Liver (tissue), 9 donors: ENCODE data around the gene ZNF485. TPM values are rescaled to one million over a fixed set of nuclear protein-coding genes. Genes with fewer than 3 reads are reported as not detected.

Source experiments
- DNase-seq: peaks from one replicate; pipeline ENCODE4 v3.0.0-alpha.2; 2017; ENCODE audit warnings: low spot score
- H3K27ac ChIP-seq, 2 donors: one replicate each; pipeline ENCODE4 v1.7.0; 2013; ENCODE audit warnings: inconsistent platforms in 2 of 2, low read length in 2 of 2, control low read depth in 1 of 2, low read depth in 1 of 2, mild to moderate bottlenecking in 1 of 2
- H3K27me3 ChIP-seq, 4 donors: one replicate each; pipeline versions ENCODE4 v1.6.1 to v1.7.0; 2013; ENCODE audit warnings: low read length in 3 of 4, inconsistent platforms in 1 of 4, mild to moderate bottlenecking in 1 of 4, moderate library complexity in 1 of 4; ENCODE audit not compliant: control insufficient read depth in 4 of 4, insufficient read depth in 4 of 4
- H3K36me3 ChIP-seq, 4 donors: one replicate each; pipeline versions ENCODE4 v1.6.1 to v1.7.0; 2013; ENCODE audit warnings: low read length in 3 of 4, mild to moderate bottlenecking in 3 of 4, low read depth in 1 of 4, moderate library complexity in 1 of 4; ENCODE audit not compliant: control insufficient read depth in 4 of 4, insufficient read depth in 3 of 4
- H3K4me1 ChIP-seq, 4 donors: one replicate each; pipeline versions ENCODE4 v1.6.1 to v1.7.0; 2013; ENCODE audit warnings: low read length in 3 of 4, mild to moderate bottlenecking in 3 of 4, moderate library complexity in 1 of 4; ENCODE audit not compliant: control insufficient read depth in 4 of 4, insufficient read depth in 4 of 4
- H3K4me3 ChIP-seq, 3 donors: one replicate each; pipeline versions ENCODE4 v1.6.1 to v1.7.0; 2013; ENCODE audit warnings: low read length in 3 of 3, control low read depth in 1 of 3, low read depth in 1 of 3, mild to moderate bottlenecking in 1 of 3
- H3K9ac ChIP-seq, 2 donors: one replicate each; pipeline ENCODE4 v1.7.0; 2013; ENCODE audit warnings: low read length in 2 of 2, mild to moderate bottlenecking in 2 of 2, moderate library complexity in 2 of 2, control low read depth in 1 of 2, low read depth in 1 of 2
- H3K9me3 ChIP-seq, 4 donors: one replicate each; pipeline versions ENCODE4 v1.6.1 to v1.7.0; 2013; ENCODE audit warnings: low read length in 3 of 4; ENCODE audit not compliant: control insufficient read depth in 4 of 4
- ATF3 ChIP-seq: IDR thresholded peaks from 2 replicates; pipeline ENCODE4 v1.6.1; 2016; ENCODE audit warnings: antibody characterized with exemption
- CTCF ChIP-seq: fragments of 150-350 bp; IDR thresholded peaks from 2 replicates; pipeline ENCODE4 v1.5.1; 2017; ENCODE audit warnings: improper control_type of control experiment, low read depth, low read length; ENCODE audit not compliant: missing input control
- EGR1 ChIP-seq, 2 donors: IDR thresholded peaks; 2 replicates each; pipeline ENCODE4 v1.6.1; 2016 to 2018; ENCODE audit warnings: antibody characterized with exemption in 2 of 2, low read depth in 2 of 2
- FOXA1 ChIP-seq: IDR thresholded peaks from 2 replicates; pipeline ENCODE4 v1.6.1; 2016; ENCODE audit warnings: antibody characterized with exemption
- FOXA2 ChIP-seq: IDR thresholded peaks from 2 replicates; pipeline ENCODE4 v1.6.1; 2016; ENCODE audit warnings: antibody characterized with exemption
- GABPA ChIP-seq, 2 donors: IDR thresholded peaks in 1 of 2; conservative IDR thresholded peaks in 1 of 2; 2 replicates each; pipeline ENCODE4 v1.6.1; 2016; ENCODE audit warnings: antibody characterized with exemption in 2 of 2, mild to moderate bottlenecking in 1 of 2, moderate library complexity in 1 of 2
- HNF4A ChIP-seq, 2 donors: conservative IDR thresholded peaks; 2 replicates each; pipeline ENCODE4 v1.6.1; 2016; ENCODE audit warnings: antibody characterized with exemption in 2 of 2, mild to moderate bottlenecking in 2 of 2
- HNF4G ChIP-seq: IDR thresholded peaks from 2 replicates; pipeline ENCODE4 v1.6.1; 2016; ENCODE audit warnings: antibody characterized with exemption
- MAX ChIP-seq: IDR thresholded peaks from 2 replicates; pipeline ENCODE4 v1.6.1; 2016; ENCODE audit warnings: antibody characterized with exemption
- NR2F2 ChIP-seq: IDR thresholded peaks from 2 replicates; pipeline ENCODE4 v1.6.1; 2016; ENCODE audit warnings: antibody characterized with exemption
- REST ChIP-seq: IDR thresholded peaks from 2 replicates; pipeline ENCODE4 v1.6.1; 2016; ENCODE audit warnings: antibody characterized with exemption, mild to moderate bottlenecking
- RXRA ChIP-seq, 2 donors: IDR thresholded peaks; 2 replicates each; pipeline ENCODE4 v1.6.1; 2017 to 2018; ENCODE audit warnings: antibody characterized with exemption in 2 of 2, mild to moderate bottlenecking in 1 of 2
- SP1 ChIP-seq: IDR thresholded peaks from 2 replicates; pipeline ENCODE4 v1.6.1; 2018; ENCODE audit warnings: antibody characterized with exemption, mild to moderate bottlenecking
- TAF1 ChIP-seq: conservative IDR thresholded peaks from 2 replicates; pipeline ENCODE4 v1.6.1; 2016; ENCODE audit warnings: antibody characterized with exemption, mild to moderate bottlenecking
- YY1 ChIP-seq: IDR thresholded peaks from 2 replicates; pipeline ENCODE4 v1.6.1; 2016; ENCODE audit warnings: antibody characterized with exemption, mild to moderate bottlenecking
- ZBTB33 ChIP-seq: IDR thresholded peaks from 2 replicates; pipeline ENCODE4 v1.6.1; 2016; ENCODE audit warnings: antibody characterized with exemption
- WGBS: extraction: QIAGEN DNeasy Blood & Tissue Kit; methylation state at CpG from one replicate; pipeline ENCODE4 v1.1.7; 2013; 5-methylcytosine and 5-hydroxymethylcytosine counted together
- polyA plus RNA-seq, 2 donors: library from polyadenylated mRNA; stranded (reverse) in 1 of 2; unstranded in 1 of 2; fragments of 200-250 nt in 1 of 2; fragments of >200 nt in 1 of 2; fragmentation: Nextera tagmentation in 1 of 2; extraction: Ambion mirVana in 1 of 2; gene quantifications; one replicate each; pipeline versions ENCODE4 v1.2.1 to v1.2.3, GENCODE V29; 2013 to 2015
- total RNA-seq, 2 donors: library from RNA; depleted of rRNA; stranded (reverse); fragments of >200 nt; gene quantifications; one replicate each; pipeline ENCODE4 v1.2.3, GENCODE V29; 2014
- donor health status: healthy.
- donor health status: healthy.
- donor health status: healthy.
- donor health status: healthy.
- donor health status: healthy.

ZNF485 gene
- total and polyA plus RNA-seq, 4 donors: 0.92 to 2.4 (median 1.0) TPM

- 94% methylated on average over 5 of the region's 5 CpGs for WGBS
- DNase-seq: no peak
- H3K9ac ChIP-seq: no peak overlapping the region
- no peaks in the 10 kb centered on the region for H3K36me3 ChIP-seq
- H3K4me3 ChIP-seq: no peak overlapping the region
- no peak overlapping the region for H3K27ac ChIP-seq
- peaks cover 0 to 3% (median 0%) of the 10 kb centered on the region in 4 donors for H3K4me1 ChIP-seq
- no peak for TF ChIP-seq TAF1
- no peak for TF ChIP-seq HNF4A (conservative IDR thresholded peaks at IDR 0.05)
- TF ChIP-seq YY1: no peak
- TF ChIP-seq SP1: no peak
- H3K9me3 ChIP-seq: peaks cover 0 to 2% (median 0%) of the 10 kb centered on the region in 4 donors
- no peaks in the 10 kb centered on the region for H3K27me3 ChIP-seq
Measured at GRCh38 chr10:43576062-43576461, 30.2 kb upstream of the ZNF485 start.

GRCh38 chr10:43576580-43576979 lies 29.7 kb upstream of the ZNF485 start:
- no peak for DNase-seq
- Histone ChIP-seq H3K27ac (no peak overlapping the region), H3K27me3 (no peaks in the 10 kb centered on the region), H3K36me3 (no peaks in the 10 kb centered on the region), H3K9ac (no peak overlapping the region), H3K4me1 (peaks cover 0 to 3% (median 0%) of the 10 kb centered on the region in 4 donors), H3K4me3 (no peak overlapping the region), H3K9me3 (peaks cover 0 to 2% (median 0%) of the 10 kb centered on the region in 4 donors)
- TF ChIP-seq REST: no peak
- no peak for TF ChIP-seq ZBTB33
- no peak for TF ChIP-seq YY1
- WGBS: 85% methylated on average over 5 of the region's 5 CpGs

- Histone ChIP-seq H3K27me3 (no peaks in the 10 kb centered on the region), H3K9ac (no peak overlapping the region), H3K27ac (no peak overlapping the region), H3K4me3 (no peak overlapping the region), H3K9me3 (no peaks in the 10 kb centered on the region), H3K36me3 (no peaks in the 10 kb centered on the region), H3K4me1 (no peaks in the 10 kb centered on the region)
- no peak for DNase-seq
- WGBS: 81% methylated on average over 4 of the region's 4 CpGs
- TF ChIP-seq MAX: no peak
- no peak for TF ChIP-seq NR2F2
- no peak for TF ChIP-seq GABPA (IDR thresholded peaks at IDR 0.05 in 1 of 2, conservative IDR thresholded peaks at IDR 0.05 in 1 of 2)
- TF ChIP-seq CTCF: no peak
- no peak for TF ChIP-seq REST
- no peak for TF ChIP-seq EGR1 (IDR thresholded peaks at IDR 0.05; ENCODE audit: low read depth in 2 of 2)
- no peak for TF ChIP-seq ATF3
- TF ChIP-seq SP1: no peak
- TF ChIP-seq TAF1: no peak
- no peak for TF ChIP-seq FOXA1
- TF ChIP-seq YY1: no peak
- TF ChIP-seq FOXA2: no peak
- TF ChIP-seq HNF4A (conservative IDR thresholded peaks at IDR 0.05): no peak
- no peak for TF ChIP-seq RXRA (IDR thresholded peaks at IDR 0.05)
- TF ChIP-seq HNF4G: no peak
Measured at GRCh38 chr10:43584051-43584450, 22.2 kb upstream of the ZNF485 start.
